Measurements from ENCODE around the gene HPSE. TPM values are rescaled to one million over a fixed set of nuclear protein-coding genes. Genes with fewer than 3 reads are reported as not detected.

HPSE gene
- polyA plus RNA-seq, 1 of the 3 experiments (the other 2 are of a cell fraction), result 1.7 TPM

- Histone ChIP-seq H4K20me1 (ENCODE audit: insufficient read depth) (no peaks in the 10 kb centered on the region), H3K4me2 (no peak overlapping the region), H3K79me2 (ENCODE audit: insufficient read depth) (no peaks in the 10 kb centered on the region), H3K4me1 (ENCODE audit: control insufficient read depth in 1 of 2, insufficient read depth in 2 of 2, low read depth in 1 of 2, low read length in 1 of 2) (no peaks in the 10 kb centered on the region), H3K9me3 (no peaks in the 10 kb centered on the region), H3K27ac (ENCODE audit: low read depth in 2 of 2, low read length in 1 of 2) (no peak overlapping the region), H3K4me3 (ENCODE audit: low read depth in 2 of 2, low read length in 1 of 2) (no peak overlapping the region), H3K9me2 (no peaks in the 10 kb centered on the region), H3K9ac (no peak overlapping the region), H2AFZ (ENCODE audit: low read depth) (no peak overlapping the region), H3K36me3 (replicated peaks in 1 of 2; ENCODE audit: control insufficient read depth in 1 of 2, insufficient read depth in 2 of 2, low read length in 1 of 2) (no peaks in the 10 kb centered on the region), H3K27me3 (ENCODE audit: insufficient read depth) (no peaks in the 10 kb centered on the region; the same call in 1 of the 2 replicates), H3F3A (replicated peaks; ENCODE audit: insufficient read depth) (no peaks in the 10 kb centered on the region)
- no peak for DNase-seq
- TF ChIP-seq MAX (IDR thresholded peaks at IDR 0.05; ENCODE audit: low read depth) (no peak), FOXJ3 (CRISPR knock-in tag; IDR thresholded peaks at IDR 0.05) (no peak), RCOR1 (IDR thresholded peaks at IDR 0.05; ENCODE audit: low read length) (no peak)
- ChIA-PET POLR2A (no interaction called here), CTCF (interaction anchor here (1.0 to 1.5 kb wide), 2 partner anchors 30 to 55 kb away, joined by 3 read pairs; partner anchors contain the start of gene COQ2)
- WGBS (ENCODE audit: low lambda C conversion rate), result 51% methylated on average over 4 of the region's 4 CpGs
Measured at GRCh38 chr4:83315341-83315870, 19.2 kb downstream of the HPSE start.

- Histone ChIP-seq H3K27ac (ENCODE audit: low read depth in 2 of 2, low read length in 1 of 2) (no peak overlapping the region), H4K20me1 (ENCODE audit: insufficient read depth) (no peaks in the 10 kb centered on the region), H3K4me3 (ENCODE audit: low read depth in 2 of 2, low read length in 1 of 2) (no peak overlapping the region), H3K27me3 (ENCODE audit: insufficient read depth) (peaks cover 11% of the 10 kb centered on the region; the same call in 1 of the 2 replicates), H3K4me1 (ENCODE audit: control insufficient read depth in 1 of 2, insufficient read depth in 2 of 2, low read depth in 1 of 2, low read length in 1 of 2) (no peaks in the 10 kb centered on the region), H3K9me2 (no peaks in the 10 kb centered on the region), H3K9ac (no peak overlapping the region), H3K36me3 (replicated peaks in 1 of 2; ENCODE audit: control insufficient read depth in 1 of 2, insufficient read depth in 2 of 2, low read length in 1 of 2) (no peaks in the 10 kb centered on the region), H2AFZ (ENCODE audit: low read depth) (no peak overlapping the region), H3K79me2 (ENCODE audit: insufficient read depth) (no peaks in the 10 kb centered on the region), H3K9me3 (no peaks in the 10 kb centered on the region), H3K4me2 (no peak overlapping the region), H3F3A (replicated peaks; ENCODE audit: insufficient read depth) (no peaks in the 10 kb centered on the region)
- CTCF ChIA-PET, result interaction anchor here (1.2 to 1.5 kb wide), 3 partner anchors 11 to 336 kb away, joined by 3 to 5 read pairs (median 3); partner anchors contain the start of gene COQ2
- no peak for DNase-seq
- 51% methylated on average over 3 of the region's 4 CpGs for WGBS (ENCODE audit: low lambda C conversion rate)
- TF ChIP-seq TCF12 (IDR thresholded peaks at IDR 0.05) (no peak), TAF1 (IDR thresholded peaks at IDR 0.05; ENCODE audit: borderline replicate concordance, low read depth, low read length) (no peak), IRF3 (IDR thresholded peaks at IDR 0.05; ENCODE audit: low read depth, low read length) (no peak)
- POLR2A ChIA-PET, result no interaction called here
Measured at GRCh38 chr4:83308672-83309071, 26.0 kb downstream of the HPSE start.

GRCh38 chr4:83307920-83308319 is 26.7 kb downstream of the HPSE start:
- no peak overlapping the region for H3K4me3 ChIP-seq (ENCODE audit: low read depth in 2 of 2, low read length in 1 of 2)
- no peaks in the 10 kb centered on the region for H4K20me1 ChIP-seq (ENCODE audit: insufficient read depth)
- H3K79me2 ChIP-seq (ENCODE audit: insufficient read depth), result no peaks in the 10 kb centered on the region
- no peak overlapping the region for H2AFZ ChIP-seq (ENCODE audit: low read depth)
- ChIA-PET POLR2A (no interaction called here), CTCF (interaction anchor here (1.2 to 1.5 kb wide), 2 partner anchors 12 to 23 kb away, joined by 3 read pairs; partner anchors contain the start of gene COQ2)
- H3K9ac ChIP-seq, result no peak overlapping the region
- no peaks in the 10 kb centered on the region for H3F3A ChIP-seq (replicated peaks; ENCODE audit: insufficient read depth)
- H3K4me2 ChIP-seq, result no peak overlapping the region
- H3K9me2 ChIP-seq, result no peaks in the 10 kb centered on the region
- DNase-seq, result no peak
- no peaks in the 10 kb centered on the region for H3K4me1 ChIP-seq (ENCODE audit: control insufficient read depth in 1 of 2, insufficient read depth in 2 of 2, low read depth in 1 of 2, low read length in 1 of 2)
- H3K9me3 ChIP-seq, result no peaks in the 10 kb centered on the region
- 39% methylated on average over 7 of the region's 7 CpGs for WGBS (ENCODE audit: low lambda C conversion rate)
- no peak overlapping the region for H3K27ac ChIP-seq (ENCODE audit: low read depth in 2 of 2, low read length in 1 of 2)
- H3K27me3 ChIP-seq (ENCODE audit: insufficient read depth), result peaks cover 11% of the 10 kb centered on the region; the same call in 1 of the 2 replicates
- TF ChIP-seq RXRA (IDR thresholded peaks at IDR 0.05; ENCODE audit: borderline replicate concordance, low read depth), result no peak
- TF ChIP-seq IRF3 (IDR thresholded peaks at IDR 0.05; ENCODE audit: low read depth, low read length), result no peak
- no peak for TF ChIP-seq MXI1 (IDR thresholded peaks at IDR 0.05; ENCODE audit: low read depth, low read length)
- no peaks in the 10 kb centered on the region for H3K36me3 ChIP-seq (replicated peaks in 1 of 2; ENCODE audit: control insufficient read depth in 1 of 2, insufficient read depth in 2 of 2, low read length in 1 of 2)
